ENCODE measurements around the gene FBXO45.
"Not testable (repeated sequence)": the region's sequence is repeated elsewhere in the genome, so short reads cannot be mapped to it uniquely, and the experiment has no call there.

Gene FBXO45

DNA sequence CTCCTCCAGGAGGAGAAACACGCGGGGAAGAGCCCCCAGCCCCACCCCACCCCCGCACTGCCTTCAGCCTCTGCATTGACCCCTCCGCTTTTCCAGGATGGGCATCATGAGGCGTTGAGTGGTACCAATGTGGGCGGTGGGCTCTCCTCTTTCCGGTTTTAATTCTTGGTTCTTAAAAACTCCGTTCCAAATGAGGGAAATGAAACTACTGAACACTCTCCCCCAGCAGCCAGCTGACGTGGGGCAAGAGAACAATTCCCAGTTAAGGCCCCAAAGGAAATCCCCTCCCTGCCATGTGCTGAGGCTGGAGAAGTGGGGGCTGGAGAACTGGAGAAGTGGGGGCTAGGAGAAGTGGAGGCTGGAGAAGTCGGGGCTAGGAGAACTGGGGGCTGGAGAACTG is 65.8 kb downstream of the FBXO45 start:
- H2AFZ ChIP-seq (ENCODE audit: insufficient read depth, low read length, poor library complexity) = no peak overlapping the region
- no peak overlapping the region for H3K23ac ChIP-seq (ENCODE audit: low read length)
- H2BK120ac ChIP-seq (ENCODE audit: insufficient read depth, low read length, poor library complexity) = no peak overlapping the region
- peaks cover 5% of the 10 kb centered on the region for H3K79me2 ChIP-seq (ENCODE audit: control insufficient read depth, insufficient read depth, low read length, poor library complexity)
- peak; percentile 14 to 31 for DNase-seq
- no peak overlapping the region for H4K12ac ChIP-seq (ENCODE audit: low read depth, low read length)
- H3K4me3 ChIP-seq (ENCODE audit: low read depth, low read length) = no peak overlapping the region
- no peak overlapping the region for H3K4me2 ChIP-seq (ENCODE audit: low read length)
- H3K79me1 ChIP-seq (ENCODE audit: low read length) = peaks cover 10% of the 10 kb centered on the region
- H3K27me3 ChIP-seq (ENCODE audit: insufficient read depth, low read length) = peaks cover 7% of the 10 kb centered on the region
- H2BK5ac ChIP-seq (ENCODE audit: low read depth, low read length, poor library complexity) = no peak overlapping the region
- peaks cover 0 to 8% of the 10 kb centered on the region in 2 experiments for H3K4me1 ChIP-seq (ENCODE audit: control insufficient read depth in 1 of 2, insufficient read depth in 2 of 2, low read length in 2 of 2)
- WGBS (ENCODE audit: extremely low coverage, insufficient coverage, insufficient read length) = no CpG with 5 or more reads among the region's 10 CpGs
- H3K9me3 ChIP-seq (ENCODE audit: insufficient read depth, low read depth, low read length) = no peaks in the 10 kb centered on the region
- H3K4ac ChIP-seq (ENCODE audit: low read depth, low read length) = no peak overlapping the region
- H2BK12ac ChIP-seq (ENCODE audit: low read length) = no peak overlapping the region
- H3K36me3 ChIP-seq (ENCODE audit: control insufficient read depth in 1 of 2, insufficient read depth in 2 of 2, low read length in 2 of 2) = no peaks in the 10 kb centered on the region
- no peak overlapping the region for H2AK5ac ChIP-seq (ENCODE audit: low read length)
- H3K18ac ChIP-seq (ENCODE audit: low read length) = no peak overlapping the region
- H3K9ac ChIP-seq (ENCODE audit: low read length) = no peak overlapping the region
- H3K27ac ChIP-seq (ENCODE audit: low read depth, low read length) = no peak overlapping the region
- no peak overlapping the region for H4K91ac ChIP-seq (ENCODE audit: low read depth, low read length)
- H3K14ac ChIP-seq (ENCODE audit: low read length) = no peak overlapping the region
- H4K8ac ChIP-seq (ENCODE audit: low read depth, low read length) = no peak overlapping the region

GRCh38 chr3:196634829-196635228 is 66.4 kb downstream of the FBXO45 start:
- Histone ChIP-seq H4K12ac (ENCODE audit: low read depth, low read length) (no peak overlapping the region), H3K4me2 (ENCODE audit: low read length) (no peak overlapping the region), H3K79me2 (ENCODE audit: control insufficient read depth, insufficient read depth, low read length, poor library complexity) (peaks cover 5% of the 10 kb centered on the region), H2BK12ac (ENCODE audit: low read length) (no peak overlapping the region), H3K4me3 (ENCODE audit: low read depth, low read length) (no peak overlapping the region), H3K4me1 (ENCODE audit: control insufficient read depth in 1 of 2, insufficient read depth in 2 of 2, low read length in 2 of 2) (peaks cover 0 to 10% of the 10 kb centered on the region in 2 experiments), H4K8ac (ENCODE audit: low read depth, low read length) (no peak overlapping the region), H3K18ac (ENCODE audit: low read length) (no peak overlapping the region), H2BK5ac (ENCODE audit: low read depth, low read length, poor library complexity) (no peak overlapping the region), H3K27ac (ENCODE audit: low read depth, low read length) (no peak overlapping the region), H3K27me3 (ENCODE audit: insufficient read depth, low read length) (peaks cover 10% of the 10 kb centered on the region), H3K9me3 (ENCODE audit: insufficient read depth, low read depth, low read length) (no peaks in the 10 kb centered on the region), H3K4ac (ENCODE audit: low read depth, low read length) (no peak overlapping the region), H4K91ac (ENCODE audit: low read depth, low read length) (no peak overlapping the region), H3K79me1 (ENCODE audit: low read length) (peaks cover 10% of the 10 kb centered on the region), H2BK120ac (ENCODE audit: insufficient read depth, low read length, poor library complexity) (no peak overlapping the region), H2AFZ (ENCODE audit: insufficient read depth, low read length, poor library complexity) (no peak overlapping the region), H3K36me3 (ENCODE audit: control insufficient read depth in 1 of 2, insufficient read depth in 2 of 2, low read length in 2 of 2) (no peaks in the 10 kb centered on the region), H2AK5ac (ENCODE audit: low read length) (no peak overlapping the region), H3K23ac (ENCODE audit: low read length) (no peak overlapping the region), H3K9ac (ENCODE audit: low read length) (no peak overlapping the region), H3K14ac (ENCODE audit: low read length) (no peak overlapping the region)
- WGBS (ENCODE audit: extremely low coverage, insufficient coverage, insufficient read length) = no CpG with 5 or more reads among the region's 7 CpGs
- DNase-seq = no peak

- Histone ChIP-seq H3K27me3 (ENCODE audit: insufficient read depth, low read length) (peaks cover 13% of the 10 kb centered on the region), H3K79me1 (ENCODE audit: low read length) (peaks cover 10% of the 10 kb centered on the region), H3K23ac (ENCODE audit: low read length) (no peak overlapping the region), H3K4me3 (ENCODE audit: low read depth, low read length) (no peak overlapping the region), H4K12ac (ENCODE audit: low read depth, low read length) (no peak overlapping the region), H2BK5ac (ENCODE audit: low read depth, low read length, poor library complexity) (no peak overlapping the region), H4K8ac (ENCODE audit: low read depth, low read length) (no peak overlapping the region), H2AFZ (ENCODE audit: insufficient read depth, low read length, poor library complexity) (no peak overlapping the region), H3K18ac (ENCODE audit: low read length) (no peak overlapping the region), H3K4ac (ENCODE audit: low read depth, low read length) (no peak overlapping the region), H3K9me3 (ENCODE audit: insufficient read depth, low read depth, low read length) (no peaks in the 10 kb centered on the region), H3K9ac (ENCODE audit: low read length) (no peak overlapping the region), H3K79me2 (ENCODE audit: control insufficient read depth, insufficient read depth, low read length, poor library complexity) (peaks cover 5% of the 10 kb centered on the region), H2BK120ac (ENCODE audit: insufficient read depth, low read length, poor library complexity) (no peak overlapping the region), H2AK5ac (ENCODE audit: low read length) (no peak overlapping the region), H3K36me3 (ENCODE audit: control insufficient read depth in 1 of 2, insufficient read depth in 2 of 2, low read length in 2 of 2) (no peaks in the 10 kb centered on the region), H3K4me2 (ENCODE audit: low read length) (no peak overlapping the region), H2BK12ac (ENCODE audit: low read length) (no peak overlapping the region), H3K27ac (ENCODE audit: low read depth, low read length) (no peak overlapping the region), H4K91ac (ENCODE audit: low read depth, low read length) (no peak overlapping the region), H3K4me1 (ENCODE audit: control insufficient read depth in 1 of 2, insufficient read depth in 2 of 2, low read length in 2 of 2) (peaks cover 0 to 10% of the 10 kb centered on the region in 2 experiments), H3K14ac (ENCODE audit: low read length) (no peak overlapping the region)
- DNase-seq = no peak
- WGBS (ENCODE audit: extremely low coverage, insufficient coverage, insufficient read length) = no CpG with 5 or more reads among the region's 20 CpGs
These were observed 68.2 kb downstream of the FBXO45 start for GRCh38 chr3:196636369-196637349.

DNA sequence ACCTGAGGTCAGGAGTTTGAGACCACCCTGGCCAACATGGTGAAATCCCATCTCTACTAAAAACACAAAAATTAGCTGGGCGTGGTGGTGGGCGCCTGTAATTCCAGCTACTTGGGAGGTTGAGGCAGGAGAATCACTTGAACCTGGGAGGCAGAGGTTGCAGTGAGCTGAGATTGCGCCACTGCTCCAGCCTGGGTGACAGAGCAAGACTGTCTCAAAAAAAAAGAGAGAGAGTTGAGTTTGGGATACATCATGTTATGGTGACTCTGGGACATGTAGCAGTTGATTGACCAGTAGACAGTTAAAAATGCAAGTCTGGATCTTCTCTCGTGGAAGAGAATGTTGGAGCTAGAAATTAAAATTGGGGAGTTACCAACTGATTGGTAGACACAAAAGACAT is 69.5 kb downstream of the FBXO45 start:
- not testable (repeated sequence) for H3K9ac ChIP-seq (ENCODE audit: low read length); H4K12ac ChIP-seq (ENCODE audit: low read depth, low read length); H2BK12ac ChIP-seq (ENCODE audit: low read length); H3K4me2 ChIP-seq (ENCODE audit: low read length); H4K8ac ChIP-seq (ENCODE audit: low read depth, low read length); H2BK120ac ChIP-seq (ENCODE audit: insufficient read depth, low read length, poor library complexity); DNase-seq; H2BK5ac ChIP-seq (ENCODE audit: low read depth, low read length, poor library complexity); H4K91ac ChIP-seq (ENCODE audit: low read depth, low read length); H3K14ac ChIP-seq (ENCODE audit: low read length); H3K18ac ChIP-seq (ENCODE audit: low read length); H3K79me2 ChIP-seq (ENCODE audit: control insufficient read depth, insufficient read depth, low read length, poor library complexity); H3K27ac ChIP-seq (ENCODE audit: low read depth, low read length); H3K79me1 ChIP-seq (ENCODE audit: low read length); H2AFZ ChIP-seq (ENCODE audit: insufficient read depth, low read length, poor library complexity); H3K9me3 ChIP-seq (ENCODE audit: insufficient read depth, low read depth, low read length); H3K23ac ChIP-seq (ENCODE audit: low read length); H3K4me1 ChIP-seq (ENCODE audit: control insufficient read depth in 1 of 2, insufficient read depth in 2 of 2, low read length in 2 of 2); H3K36me3 ChIP-seq (ENCODE audit: control insufficient read depth in 1 of 2, insufficient read depth in 2 of 2, low read length in 2 of 2); H3K4ac ChIP-seq (ENCODE audit: low read depth, low read length); H3K4me3 ChIP-seq (ENCODE audit: low read depth, low read length); H2AK5ac ChIP-seq (ENCODE audit: low read length)
- no CpG with 5 or more reads among the region's 4 CpGs for WGBS (ENCODE audit: extremely low coverage, insufficient coverage, insufficient read length)
- H3K27me3 ChIP-seq (ENCODE audit: insufficient read depth, low read length) = peaks cover 13% of the 10 kb centered on the region
